ENCODE data around the gene DPM2.

DNA sequence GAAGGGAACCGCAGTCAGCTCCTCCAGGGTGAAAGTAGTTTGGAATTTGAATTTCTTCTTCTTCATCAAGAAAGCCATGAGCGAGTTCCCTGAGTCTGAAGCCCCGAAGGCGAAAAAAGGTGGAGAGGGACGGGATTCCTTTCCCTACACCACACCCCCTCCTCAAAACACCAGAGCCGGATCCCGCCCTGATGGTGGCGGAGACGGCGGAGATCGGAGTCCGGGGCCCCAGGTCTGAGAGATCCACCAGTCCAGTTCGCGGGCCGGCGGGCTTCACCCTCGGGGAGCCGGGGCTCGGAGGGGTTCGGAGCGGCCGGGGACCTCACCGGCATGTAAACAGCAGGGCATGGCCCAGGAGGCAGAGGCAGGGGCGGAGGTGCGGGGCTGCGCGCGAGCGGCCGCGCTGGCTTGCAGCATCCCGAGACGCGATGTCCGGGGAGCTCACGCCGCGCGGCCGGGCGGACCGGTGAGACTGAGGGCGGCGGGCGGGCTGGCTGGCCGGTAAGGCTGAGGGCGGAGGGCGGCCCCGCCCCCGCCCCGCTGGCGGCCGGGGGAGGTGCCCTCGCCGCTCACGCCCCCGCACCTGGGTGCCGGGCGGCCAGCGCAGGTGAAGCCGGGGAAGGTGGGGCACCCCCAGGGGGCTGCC, 42.5 kb upstream of the DPM2 start:
- TF ChIP-seq POLR2A (IDR thresholded peaks at IDR 0.05; ENCODE audit: extremely low read depth, insufficient read length): no peak
- TF ChIP-seq, protein P1, sequence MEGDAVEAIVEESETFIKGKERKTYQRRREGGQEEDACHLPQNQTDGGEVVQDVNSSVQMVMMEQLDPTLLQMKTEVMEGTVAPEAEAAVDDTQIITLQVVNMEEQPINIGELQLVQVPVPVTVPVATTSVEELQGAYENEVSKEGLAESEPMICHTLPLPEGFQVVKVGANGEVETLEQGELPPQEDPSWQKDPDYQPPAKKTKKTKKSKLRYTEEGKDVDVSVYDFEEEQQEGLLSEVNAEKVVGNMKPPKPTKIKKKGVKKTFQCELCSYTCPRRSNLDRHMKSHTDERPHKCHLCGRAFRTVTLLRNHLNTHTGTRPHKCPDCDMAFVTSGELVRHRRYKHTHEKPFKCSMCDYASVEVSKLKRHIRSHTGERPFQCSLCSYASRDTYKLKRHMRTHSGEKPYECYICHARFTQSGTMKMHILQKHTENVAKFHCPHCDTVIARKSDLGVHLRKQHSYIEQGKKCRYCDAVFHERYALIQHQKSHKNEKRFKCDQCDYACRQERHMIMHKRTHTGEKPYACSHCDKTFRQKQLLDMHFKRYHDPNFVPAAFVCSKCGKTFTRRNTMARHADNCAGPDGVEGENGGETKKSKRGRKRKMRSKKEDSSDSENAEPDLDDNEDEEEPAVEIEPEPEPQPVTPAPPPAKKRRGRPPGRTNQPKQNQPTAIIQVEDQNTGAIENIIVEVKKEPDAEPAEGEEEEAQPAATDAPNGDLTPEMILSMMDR (IDR thresholded peaks at IDR 0.05; ENCODE audit: low read depth, low read length): no peak
- TF ChIP-seq, protein P2, sequence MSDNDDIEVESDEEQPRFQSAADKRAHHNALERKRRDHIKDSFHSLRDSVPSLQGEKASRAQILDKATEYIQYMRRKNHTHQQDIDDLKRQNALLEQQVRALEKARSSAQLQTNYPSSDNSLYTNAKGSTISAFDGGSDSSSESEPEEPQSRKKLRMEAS (IDR thresholded peaks at IDR 0.05; ENCODE audit: low read depth, low read length): no peak
- TF ChIP-seq MYC (IDR thresholded peaks at IDR 0.05; ENCODE audit: low read depth, low read length): no peak

All from NB4 (cell line).